Neural crest cell (in vitro differentiated cells): ENCODE results near the gene RSRP1. TPM values are rescaled to one million over a fixed set of nuclear protein-coding genes. Genes with fewer than 3 reads are reported as not detected.
"Not testable (repeated sequence)": the region's sequence is repeated elsewhere in the genome, so short reads cannot be mapped to it uniquely, and the experiment has no call there.

Source experiments
- DNase-seq: peaks from one replicate; pipeline ENCODE4 v3.0.0; 2021; ENCODE audit warnings: low read depth, mixed read lengths, low spot score
- H3K27ac Mint-ChIP-seq: one replicate; pipeline ENCODE4 v1.8.0; 2021; ENCODE audit warnings: mild to moderate bottlenecking, mixed read lengths; ENCODE audit not compliant: unreplicated experiment
- H3K27me3 Mint-ChIP-seq: 2 replicates; pipeline ENCODE4 v1.8.0; 2021; ENCODE audit warnings: low read depth, mild to moderate bottlenecking, mixed read lengths
- H3K36me3 Mint-ChIP-seq: 2 replicates; pipeline ENCODE4 v1.8.0; 2021; ENCODE audit warnings: low read depth, mild to moderate bottlenecking, mixed read lengths
- H3K4me1 Mint-ChIP-seq: 2 replicates; pipeline ENCODE4 v1.8.0; 2021; ENCODE audit warnings: mixed read lengths
- H3K4me3 Mint-ChIP-seq: one replicate; pipeline ENCODE4 v1.8.0; 2021; ENCODE audit warnings: mild to moderate bottlenecking, mixed read lengths
- H3K9me3 Mint-ChIP-seq: 2 replicates; pipeline ENCODE4 v1.8.0; 2021; ENCODE audit warnings: mixed read lengths
- CTCF ChIP-seq: fragments of 200-600 bp; sonication (generic); conservative IDR thresholded peaks from 2 replicates; pipeline ENCODE4 v1.5.0; 2021; ENCODE audit warnings: antibody characterized with exemption, mild to moderate bottlenecking
- total RNA-seq: library from RNA; stranded (reverse); gene quantifications from 2 replicates; pipeline ENCODE4 v1.2.1, GENCODE V29; 2021

Gene RSRP1
- total RNA-seq, 1 donor from 2014 or later: 74.2 TPM

GRCh38 chr1:25245809-25246599 is 1.2 kb downstream of the RSRP1 start:
- Mint-ChIP-seq H3K27ac (peak overlapping the region; percentile 96), H3K4me1 (peaks cover 37% of the 10 kb centered on the region)
- TF ChIP-seq CTCF: no peak

GRCh38 chr1:25245393-25245792 is 1.9 kb downstream of the RSRP1 start:
- Mint-ChIP-seq H3K4me3 (peak overlapping the region; percentile 99), H3K27ac (no peak overlapping the region), H3K36me3 (peaks cover 13% of the 10 kb centered on the region), H3K27me3 (peaks cover 3% of the 10 kb centered on the region), H3K4me1 (peaks cover 40% of the 10 kb centered on the region), H3K9me3 (no peaks in the 10 kb centered on the region)
- no peak for TF ChIP-seq CTCF
- no peak for DNase-seq

More at GRCh38 chr1:25245809-25246599, 1.2 kb downstream of the RSRP1 start:
- H3K36me3 Mint-ChIP-seq: peaks cover 13% of the 10 kb centered on the region
- H3K27me3 Mint-ChIP-seq: peaks cover 3% of the 10 kb centered on the region
- no peaks in the 10 kb centered on the region for H3K9me3 Mint-ChIP-seq
- peak overlapping the region; percentile 99 for H3K4me3 Mint-ChIP-seq
- DNase-seq: no peak

- peaks cover 3% of the 10 kb centered on the region for H3K27me3 Mint-ChIP-seq
- DNase-seq: no peak
- no peaks in the 10 kb centered on the region for H3K9me3 Mint-ChIP-seq
- H3K27ac Mint-ChIP-seq: no peak overlapping the region
- TF ChIP-seq CTCF: no peak
- H3K4me1 Mint-ChIP-seq: peaks cover 53% of the 10 kb centered on the region
- H3K36me3 Mint-ChIP-seq: peaks cover 13% of the 10 kb centered on the region
- H3K4me3 Mint-ChIP-seq: peak overlapping the region; percentile 68
Observed at GRCh38 chr1:25243907-25244306, 3.3 kb downstream of the RSRP1 start.

GRCh38 chr1:25239681-25240541 is 7.3 kb downstream of the RSRP1 start:
- H3K36me3 Mint-ChIP-seq: peaks cover 5% of the 10 kb centered on the region
- peak overlapping the region; percentile 95 for H3K4me3 Mint-ChIP-seq
- H3K4me1 Mint-ChIP-seq: peaks cover 20% of the 10 kb centered on the region
- DNase-seq: peak; percentile 74
- H3K9me3 Mint-ChIP-seq: no peaks in the 10 kb centered on the region
- H3K27me3 Mint-ChIP-seq: no peaks in the 10 kb centered on the region
- H3K27ac Mint-ChIP-seq: peak overlapping the region; percentile 94
- TF ChIP-seq CTCF: peak; percentile 75

- no peaks in the 10 kb centered on the region for H3K9me3 Mint-ChIP-seq
Observed at GRCh38 chr1:25238046-25238445, 9.2 kb downstream of the RSRP1 start.

GRCh38 chr1:25236261-25236660 is 11.0 kb downstream of the RSRP1 start:
- not testable (repeated sequence) for H3K4me3 Mint-ChIP-seq, DNase-seq, H3K36me3 Mint-ChIP-seq, H3K27me3 Mint-ChIP-seq, H3K27ac Mint-ChIP-seq, H3K9me3 Mint-ChIP-seq
- H3K4me1 Mint-ChIP-seq: peaks cover 25% of the 10 kb centered on the region

More at GRCh38 chr1:25238046-25238445, 9.2 kb downstream of the RSRP1 start:
- no peaks in the 10 kb centered on the region for H3K36me3 Mint-ChIP-seq
- no peak for DNase-seq
- H3K27me3 Mint-ChIP-seq: no peaks in the 10 kb centered on the region
- peaks cover 20% of the 10 kb centered on the region for H3K4me1 Mint-ChIP-seq
- H3K4me3 Mint-ChIP-seq: peak overlapping the region; percentile 57
- H3K27ac Mint-ChIP-seq: no peak overlapping the region
- no peak for TF ChIP-seq CTCF

GRCh38 chr1:25235411-25235810 is 11.8 kb downstream of the RSRP1 start:
- H3K27ac Mint-ChIP-seq, H3K36me3 Mint-ChIP-seq, DNase-seq, H3K9me3 Mint-ChIP-seq, H3K27me3 Mint-ChIP-seq: not testable (repeated sequence)
- Mint-ChIP-seq H3K4me3 (peak overlapping the region; percentile 75), H3K4me1 (peaks cover 24% of the 10 kb centered on the region)
